NT2/D1 (cell line): ENCODE data around the gene KIFC3.

ENCODE experiments used
- YY1 ChIP-seq: IDR thresholded peaks from 2 replicates; pipeline ENCODE4 v1.6.1; 2011; ENCODE audit not compliant: insufficient read length, insufficient read depth
- ZNF274 ChIP-seq: IDR thresholded peaks from 2 replicates; pipeline ENCODE4 v1.6.1; 2011; ENCODE audit warnings: mild to moderate bottlenecking, low read depth, low read length

DNA sequence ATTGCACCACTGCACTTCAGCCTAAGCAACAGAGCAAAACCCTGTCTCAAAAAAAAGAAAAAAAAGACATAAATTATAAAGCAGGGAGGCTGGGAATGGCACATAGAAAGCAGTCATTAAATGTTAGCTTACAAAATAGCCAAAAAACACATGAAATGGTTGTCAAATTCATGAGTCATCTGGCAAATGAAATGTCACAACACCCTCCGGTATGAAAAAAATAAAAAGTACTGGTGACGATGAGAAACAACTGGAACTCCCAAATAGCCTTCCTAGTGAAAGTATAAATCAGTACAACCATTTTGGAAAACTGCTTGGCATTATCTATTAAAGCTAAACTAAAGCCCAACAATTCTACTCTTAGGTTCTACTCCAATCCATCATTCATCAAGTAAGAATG, 70.3 kb downstream of the KIFC3 start:
- no peak for TF ChIP-seq YY1
- no peak for TF ChIP-seq ZNF274
